AML-193 (cell line): ENCODE results near the gene M1AP.
"Not testable (repeated sequence)": the region's sequence is repeated elsewhere in the genome, so short reads cannot be mapped to it uniquely, and the experiment has no call there.

Experiments used
- DNase-seq, 2 experiments: peaks; one replicate each; lab custom pipeline; 2025; lab: John Stamatoyannopoulos, UW

M1AP gene

DNA sequence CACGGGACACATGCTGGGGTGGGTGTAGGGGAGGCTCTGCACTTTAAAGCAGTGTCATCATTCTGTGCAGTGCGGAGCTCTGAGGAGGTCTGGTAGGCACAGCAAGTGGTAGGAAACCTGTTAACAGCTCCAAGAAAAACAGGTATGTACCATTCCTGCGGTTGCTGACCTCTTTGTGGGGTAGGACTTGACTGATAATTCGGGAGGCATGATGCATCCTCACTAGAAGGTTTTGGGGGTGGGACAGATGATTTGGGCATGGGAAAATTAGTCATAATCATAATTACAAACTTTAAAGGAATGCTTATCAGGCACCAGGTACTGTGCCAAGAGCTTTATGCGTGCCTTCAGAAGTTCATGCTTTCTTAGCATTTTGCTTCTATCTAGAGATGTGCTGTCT lies 83.9 kb downstream of the M1AP start:
- no peak for DNase-seq

DNA sequence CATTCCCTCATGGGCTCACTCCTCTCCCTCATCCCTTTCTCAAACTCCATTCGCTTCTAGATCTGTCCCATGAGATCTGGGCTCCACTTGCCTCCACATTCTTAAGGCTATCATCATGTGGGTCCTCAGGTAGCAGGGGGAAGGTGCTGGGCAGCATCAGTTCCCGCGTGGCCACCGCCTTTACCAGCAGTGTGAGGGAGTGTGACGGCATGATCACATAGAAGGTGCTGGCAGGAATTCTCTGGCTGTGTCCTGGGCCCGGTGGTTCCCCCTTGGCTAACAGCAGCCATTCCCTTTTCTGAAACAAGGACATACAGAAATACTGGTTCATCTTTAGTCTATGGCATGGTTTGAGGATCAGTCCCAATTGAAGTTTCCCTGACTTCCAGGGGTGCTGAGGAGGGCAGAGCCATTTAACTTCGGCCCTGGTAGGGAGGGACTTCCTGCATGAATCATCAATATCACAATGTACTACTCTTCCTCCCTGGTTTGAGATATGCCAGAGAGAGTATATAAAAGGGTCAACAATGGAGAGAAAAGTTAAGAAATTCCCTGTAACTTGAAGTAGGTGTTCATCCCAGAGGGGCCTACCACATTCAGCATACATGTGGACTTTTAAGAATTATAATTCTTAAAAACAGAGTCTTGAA lies 85.9 kb downstream of the M1AP start:
- no peak for DNase-seq

DNA sequence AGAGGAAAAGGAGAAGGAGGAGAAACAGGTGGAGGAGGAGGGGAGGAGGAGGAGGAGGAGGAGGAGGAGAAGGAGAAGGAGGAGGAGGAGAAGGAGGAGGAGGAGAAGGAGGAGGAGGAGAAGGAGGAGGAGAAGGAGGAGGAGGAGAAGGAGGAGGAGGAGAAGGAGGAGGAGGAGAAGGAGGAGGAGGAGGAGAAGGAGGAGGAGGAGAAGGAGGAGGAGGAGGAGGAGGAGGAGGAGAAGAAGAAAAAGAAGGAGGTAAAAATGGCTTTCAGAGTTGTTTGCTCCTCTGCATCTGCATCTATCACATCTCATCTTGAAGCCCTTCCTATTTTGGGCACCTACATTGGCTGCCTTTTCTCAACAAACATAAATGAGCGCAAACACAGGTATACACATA lies 87.1 kb downstream of the M1AP start:
- not testable (repeated sequence) for DNase-seq

DNA sequence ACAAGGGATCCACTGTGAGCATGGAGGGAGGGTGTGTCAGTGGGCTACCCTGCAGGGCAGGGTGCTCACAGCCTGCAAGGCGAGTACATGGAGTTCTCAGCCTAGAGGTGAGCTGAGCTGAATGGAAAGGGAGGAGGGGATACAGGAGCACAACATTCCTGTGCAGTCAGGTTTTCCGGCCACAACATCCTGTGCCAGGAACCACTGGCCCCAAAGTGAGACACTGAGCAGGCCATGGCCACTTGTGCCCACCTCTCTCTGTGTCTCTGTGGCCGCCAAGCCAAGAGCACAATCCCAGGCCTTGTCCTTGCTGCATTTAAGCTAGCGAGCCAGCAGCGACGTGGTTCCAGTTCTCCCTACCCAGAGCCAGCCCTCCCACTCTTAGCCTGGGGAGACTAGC lies 87.5 kb downstream of the M1AP start:
- DNase-seq: no peak

DNA sequence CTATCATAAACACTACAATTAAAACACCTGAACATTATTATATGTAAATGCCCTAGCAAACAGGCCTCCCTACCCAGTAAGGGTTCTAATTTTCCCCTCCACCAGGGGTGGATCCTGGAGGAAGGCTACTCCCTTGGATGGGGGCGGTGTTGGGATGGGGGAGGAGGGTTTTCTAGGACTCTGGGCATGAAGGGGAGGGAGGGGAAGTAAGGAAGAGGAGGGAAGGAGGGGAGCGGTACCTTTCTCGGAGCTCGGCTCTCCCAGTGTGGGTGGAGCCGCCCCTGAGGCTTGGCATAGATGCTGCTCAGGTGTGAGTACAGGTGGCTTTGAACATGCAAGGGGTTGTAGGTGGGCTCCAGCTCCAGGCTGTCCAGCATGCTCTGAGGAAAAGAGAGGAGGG lies 88.2 kb downstream of the M1AP start:
- no peak for DNase-seq

DNA sequence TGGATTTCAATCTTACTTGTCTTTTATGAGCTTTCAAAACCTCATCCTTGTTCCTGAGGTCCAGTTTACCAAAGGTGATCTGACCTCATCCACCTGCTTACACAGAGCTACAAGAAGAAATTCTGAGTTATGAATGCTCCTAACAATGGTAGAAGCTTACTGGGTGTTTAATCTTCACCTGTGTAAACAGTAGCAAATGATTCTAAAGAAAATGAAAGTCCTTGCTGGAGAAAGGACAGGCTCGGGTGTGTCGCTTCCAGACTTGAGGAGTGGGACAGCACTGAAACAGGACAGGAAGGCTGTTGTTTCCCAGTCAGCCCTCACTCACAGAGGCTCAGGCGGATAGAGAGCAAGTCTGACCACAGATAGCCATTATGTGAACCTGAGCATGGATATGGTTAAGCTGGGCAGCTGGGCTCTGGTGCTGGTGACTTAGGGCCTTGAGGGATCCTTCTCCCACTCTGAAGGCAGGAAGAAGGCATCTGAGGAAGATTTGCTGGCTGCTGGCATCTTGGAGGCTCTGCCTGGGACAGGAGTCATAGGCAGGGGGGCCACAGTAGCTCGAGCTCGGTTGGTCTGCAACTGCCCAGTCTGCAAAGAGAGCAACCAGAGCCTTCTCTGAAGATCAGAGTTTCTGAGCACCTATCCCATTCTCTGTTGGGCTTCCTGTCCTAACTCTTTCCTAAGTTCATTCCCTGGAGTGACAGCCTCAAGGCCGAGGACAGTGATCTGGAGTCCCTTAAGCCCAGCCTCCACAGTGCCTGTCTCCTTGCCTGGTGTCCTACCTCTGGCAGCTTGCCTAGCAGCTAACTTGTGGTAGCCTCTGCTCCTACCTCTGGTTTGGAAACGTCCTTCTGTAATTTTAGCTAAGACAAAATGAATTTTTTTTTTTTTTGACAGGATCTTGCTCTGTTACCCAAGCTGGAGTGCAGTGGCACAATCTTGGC lies 89.6 kb downstream of the M1AP start:
- DNase-seq: peak; percentile 26 to 55

DNA sequence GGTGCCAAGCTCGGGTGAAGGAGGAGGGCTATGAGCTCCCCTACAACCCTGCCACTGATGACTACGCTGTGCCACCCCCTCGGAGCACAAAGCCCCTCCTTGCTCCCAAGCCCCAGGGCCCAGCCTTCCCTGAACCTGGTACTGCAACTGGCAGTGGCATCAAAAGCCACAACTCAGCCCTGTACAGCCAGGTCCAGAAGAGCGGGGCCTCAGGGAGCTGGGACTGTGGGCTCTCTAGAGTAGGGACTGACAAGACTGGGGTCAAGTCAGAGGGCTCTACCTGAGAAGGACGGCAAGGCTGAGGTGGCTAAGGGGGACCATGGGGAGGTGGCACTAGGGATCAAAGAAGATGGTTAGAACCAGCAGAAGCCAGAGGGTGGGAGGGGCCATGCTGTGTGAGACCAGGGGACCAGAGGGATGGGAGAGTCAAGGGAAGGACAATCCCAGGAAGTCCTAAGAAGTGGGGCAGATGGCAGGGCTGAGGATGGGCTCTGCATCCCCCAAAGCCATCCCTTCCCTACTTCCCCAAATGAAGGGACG lies 91.2 kb downstream of the M1AP start:
- DNase-seq: no peak

DNA sequence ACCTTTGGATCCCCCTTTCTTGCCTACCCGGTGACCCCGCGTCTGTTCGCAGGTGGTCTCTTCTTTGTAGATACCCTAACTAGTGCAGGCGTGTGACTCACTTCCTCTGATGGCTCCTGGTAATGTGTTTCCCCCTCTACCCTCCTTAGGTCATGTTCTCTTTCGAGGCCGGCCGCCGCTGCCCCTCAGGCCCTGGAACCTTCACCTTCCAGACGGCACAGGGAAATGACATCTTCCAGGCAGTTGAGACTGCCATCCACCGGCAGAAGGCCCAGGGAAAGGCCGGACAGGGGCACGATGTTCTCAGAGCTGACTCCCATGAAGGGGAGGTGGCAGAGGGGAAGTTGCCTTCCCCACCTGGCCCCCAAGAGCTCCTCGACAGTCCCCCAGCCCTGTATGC lies 92.0 kb downstream of the M1AP start:
- no peak for DNase-seq

DNA sequence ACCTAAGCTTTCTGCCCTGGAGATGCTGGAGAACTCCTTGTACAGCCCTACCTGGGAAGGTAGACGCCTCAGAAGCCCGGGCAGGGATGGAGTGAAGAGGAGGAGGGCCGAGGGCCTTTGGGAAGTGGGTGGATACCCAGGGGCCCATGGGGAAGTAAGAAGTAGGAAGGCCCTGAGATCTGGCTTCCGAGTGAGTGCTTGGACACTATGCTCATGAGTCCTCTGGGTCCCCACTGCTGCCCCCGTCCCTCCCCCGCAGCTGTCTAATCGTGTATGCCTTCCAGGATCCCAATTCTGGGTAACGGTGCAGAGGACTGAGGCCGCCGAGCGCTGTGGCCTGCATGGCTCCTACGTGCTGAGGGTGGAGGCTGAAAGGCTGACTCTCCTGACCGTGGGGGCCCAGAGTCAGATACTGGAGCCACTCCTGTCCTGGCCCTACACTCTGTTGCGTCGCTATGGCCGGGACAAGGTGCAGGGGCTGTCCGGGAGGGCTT lies 92.5 kb downstream of the M1AP start:
- peak; percentile 41 to 42 for DNase-seq

DNA sequence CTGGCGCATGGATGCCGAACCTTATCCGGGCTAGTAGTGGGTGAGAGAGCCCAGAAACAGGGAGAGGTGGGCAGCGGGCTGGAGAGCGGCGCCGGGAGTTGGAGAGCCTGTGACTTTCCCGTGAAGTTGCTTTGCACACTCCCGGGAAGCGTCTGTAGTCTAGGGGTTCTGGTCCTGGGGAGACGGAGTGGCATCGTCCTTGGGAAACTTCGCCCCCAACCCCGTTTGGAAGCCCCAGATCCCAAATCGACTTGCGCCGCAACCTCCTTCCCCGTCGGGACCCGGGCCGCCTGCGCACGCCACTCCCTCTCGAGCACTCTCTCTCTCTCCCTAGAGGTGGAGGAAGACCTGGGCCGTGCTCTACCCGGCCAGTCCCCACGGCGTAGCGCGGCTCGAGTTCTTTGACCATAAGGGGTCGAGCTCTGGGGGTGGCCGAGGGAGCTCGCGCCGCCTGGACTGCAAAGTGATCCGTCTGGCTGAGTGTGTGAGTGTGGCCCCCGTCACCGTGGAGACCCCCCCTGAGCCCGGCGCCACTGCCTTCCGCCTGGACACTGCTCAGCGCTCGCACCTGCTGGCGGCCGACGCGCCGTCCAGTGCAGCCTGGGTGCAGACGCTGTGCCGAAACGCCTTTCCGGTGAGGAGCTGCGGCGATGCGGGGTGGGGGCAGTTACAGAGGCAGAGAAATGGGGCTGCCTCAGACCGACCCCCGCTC lies 93.2 kb downstream of the M1AP start:
- DNase-seq: peak in 1 of 2 experiments; percentile 21

DNA sequence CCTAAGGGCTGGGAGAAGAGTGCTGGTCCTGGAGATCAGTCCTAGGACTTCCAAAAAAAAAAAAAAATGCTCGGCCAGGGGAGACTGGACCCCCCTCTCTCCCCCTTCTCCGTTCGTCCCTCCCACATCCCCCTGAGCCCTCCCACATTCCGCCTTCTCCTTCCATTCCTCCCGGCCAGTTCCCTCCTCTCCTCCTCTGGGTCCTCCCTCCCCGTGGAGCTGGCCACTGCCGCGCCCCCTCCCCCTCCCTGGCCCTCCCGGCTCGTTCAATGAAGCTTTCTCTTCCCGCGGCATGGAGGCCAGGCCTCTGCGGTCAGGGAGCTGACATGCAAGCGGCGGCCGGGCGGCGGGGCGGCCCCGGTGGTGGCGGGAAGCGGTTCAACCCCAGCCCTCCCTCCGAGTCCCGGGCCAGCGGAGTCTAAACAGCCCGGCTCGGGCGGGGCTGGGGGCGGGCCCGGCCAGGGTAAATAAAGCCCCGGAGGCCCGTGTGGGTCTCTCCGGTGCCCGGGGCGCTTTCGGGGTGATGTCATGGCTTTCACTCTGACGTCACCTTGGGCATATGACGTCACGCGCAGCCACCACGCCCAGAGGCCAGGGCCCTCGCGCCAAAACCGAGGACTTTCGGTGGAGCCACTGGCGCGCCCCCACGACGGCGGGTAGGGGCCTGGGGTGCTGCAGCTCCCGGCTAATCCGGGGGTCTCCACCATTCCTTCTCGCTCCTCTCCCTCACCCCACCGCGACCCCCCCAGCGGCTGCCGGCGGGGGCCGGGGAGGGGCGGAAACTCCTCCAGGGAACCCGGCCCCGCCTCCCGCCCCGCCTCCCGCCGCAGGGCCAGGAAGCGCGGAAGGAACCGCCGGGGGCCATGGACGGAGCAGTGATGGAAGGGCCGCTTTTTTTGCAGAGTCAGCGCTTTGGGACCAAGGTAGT lies 94.0 kb downstream of the M1AP start, which contains the start of the genes DOK1 and LOXL3:
Gene DOK1, plus strand, starts transcription at position 829 of the 928 bp plus-strand sequence. Its CDS starts 35 bp downstream, at position 864.
Gene LOXL3, minus strand, starts transcription at position 51 of the 928 bp plus-strand sequence. CDS start 1,308 bp downstream, outside the sequence.
- DNase-seq: peak; percentile 49 to 62

DNA sequence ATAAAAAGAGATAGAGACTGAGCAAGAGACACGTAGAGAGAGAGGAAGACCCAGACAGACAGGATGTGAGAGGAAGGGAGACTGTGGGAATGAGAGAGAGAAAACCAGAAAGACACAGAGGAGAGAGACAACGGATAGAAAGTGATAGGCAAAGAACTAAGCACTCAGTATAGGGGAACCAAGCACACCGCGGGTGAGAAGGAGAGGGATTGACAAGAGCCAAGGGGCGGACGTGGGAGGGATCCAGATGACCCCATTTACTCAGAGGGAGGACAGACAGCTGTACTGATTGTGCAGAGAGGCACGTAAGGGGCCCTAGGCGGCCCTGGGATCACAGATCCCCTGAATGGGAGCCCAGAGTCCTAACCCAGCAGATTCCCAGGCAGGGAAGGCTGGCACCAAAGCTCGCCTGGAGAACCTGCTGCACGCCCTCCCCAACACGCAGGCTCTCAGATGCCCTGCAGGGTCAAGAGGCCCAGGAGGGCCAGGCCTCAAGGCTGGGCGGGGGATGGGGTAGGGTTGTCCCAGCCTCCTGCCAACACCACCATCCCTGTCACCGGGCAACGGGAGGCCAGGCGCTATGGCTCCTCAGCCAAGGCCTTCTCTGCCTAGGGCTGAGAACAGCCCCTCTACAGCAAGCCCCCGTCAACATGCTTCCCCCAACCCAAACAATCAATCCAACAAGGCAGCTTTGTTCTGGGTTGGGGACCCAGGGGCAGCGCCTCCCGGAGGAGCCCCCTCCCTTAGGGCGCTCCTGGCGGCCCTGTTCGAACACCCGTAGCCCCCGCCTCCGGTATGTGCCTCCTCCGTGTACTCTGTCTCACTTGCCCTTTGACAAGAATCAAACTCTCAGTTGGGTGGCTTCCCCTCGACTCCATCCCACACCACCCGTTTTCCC lies 95.0 kb downstream of the M1AP start:
- no peak for DNase-seq

DNA sequence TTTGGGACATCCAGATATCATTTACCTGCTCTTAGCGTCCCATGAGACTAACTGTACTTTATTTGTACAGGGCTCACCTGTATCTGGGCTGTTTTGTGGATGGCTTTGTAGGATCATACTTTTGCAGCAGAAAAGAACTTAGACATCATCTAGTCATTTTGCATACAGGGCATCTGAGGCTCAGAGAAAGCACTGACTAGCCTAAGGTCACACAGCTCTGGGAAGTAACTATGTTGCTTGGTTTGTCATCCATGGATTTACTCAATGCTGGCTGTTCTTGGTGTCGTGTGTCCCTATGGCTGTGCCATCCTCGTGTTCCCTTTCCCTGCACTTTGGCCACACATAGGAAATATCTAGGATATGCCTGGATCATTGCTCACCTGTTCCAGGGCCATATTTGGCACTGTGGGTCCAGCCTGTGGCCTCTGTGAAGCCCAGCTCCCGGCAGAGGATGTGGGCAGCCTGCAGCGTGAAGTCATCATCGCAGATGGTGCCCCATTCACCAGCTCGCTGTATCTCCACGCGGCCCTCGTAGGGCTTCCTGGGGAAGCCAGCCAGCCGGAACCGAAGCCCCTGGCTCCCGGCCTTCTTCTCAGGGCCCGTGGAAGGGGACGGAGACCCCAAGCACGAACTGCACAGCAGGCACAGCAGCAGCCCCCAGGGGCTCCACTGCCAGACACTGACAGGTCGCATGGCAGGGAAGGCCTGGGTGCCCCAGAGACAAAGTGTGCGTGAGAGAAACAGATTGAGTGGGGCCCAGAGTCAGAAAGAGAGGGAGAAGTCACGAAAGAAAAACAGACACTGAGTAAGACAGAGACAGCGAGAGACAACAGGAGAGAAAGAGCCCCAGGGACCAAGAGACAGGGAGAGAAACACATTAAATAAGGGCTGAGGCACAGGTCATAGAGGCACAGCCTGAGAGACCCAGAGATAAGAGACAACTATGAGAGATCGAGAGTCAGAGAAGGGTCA lies 95.9 kb downstream of the M1AP start:
- no peak for DNase-seq

DNA sequence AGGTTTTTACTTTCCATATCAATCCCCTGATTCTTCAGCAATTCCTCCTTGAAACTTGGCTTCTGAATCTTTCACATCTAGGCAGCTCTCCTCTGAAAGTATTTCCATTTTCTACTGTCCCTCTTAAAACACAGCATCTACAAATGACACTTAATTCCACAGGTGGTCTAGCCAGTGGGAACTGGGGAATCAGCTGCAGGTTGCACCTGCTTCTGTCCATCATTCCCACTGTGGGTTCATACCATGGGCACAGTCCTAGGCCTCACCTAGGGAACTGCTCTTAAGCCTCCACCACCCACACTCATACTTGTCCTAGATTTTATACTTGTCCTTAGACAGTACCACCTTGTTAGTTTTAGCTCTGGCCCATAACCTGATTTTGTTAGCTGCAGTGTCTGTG lies 96.6 kb downstream of the M1AP start:
- DNase-seq: no peak

DNA sequence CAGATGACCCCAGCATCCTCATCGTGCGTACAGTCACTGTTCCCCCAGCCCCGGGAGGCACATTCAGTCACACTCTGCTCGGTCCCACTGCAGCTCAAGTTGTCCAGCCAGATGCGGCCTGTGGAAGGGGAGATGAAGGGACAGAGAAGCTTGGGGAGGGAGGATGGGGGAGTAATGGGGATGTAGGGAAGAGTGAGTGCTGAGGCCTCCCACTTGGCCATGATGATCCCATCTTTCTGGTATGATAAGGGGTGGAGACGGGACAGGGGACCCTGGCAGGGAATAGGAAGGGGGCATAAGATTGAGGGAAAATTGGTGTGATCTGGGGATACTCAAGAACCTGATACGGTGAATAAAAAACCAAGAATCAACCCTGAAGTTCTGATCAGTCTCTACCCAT lies 97.9 kb downstream of the M1AP start:
- no peak for DNase-seq

DNA sequence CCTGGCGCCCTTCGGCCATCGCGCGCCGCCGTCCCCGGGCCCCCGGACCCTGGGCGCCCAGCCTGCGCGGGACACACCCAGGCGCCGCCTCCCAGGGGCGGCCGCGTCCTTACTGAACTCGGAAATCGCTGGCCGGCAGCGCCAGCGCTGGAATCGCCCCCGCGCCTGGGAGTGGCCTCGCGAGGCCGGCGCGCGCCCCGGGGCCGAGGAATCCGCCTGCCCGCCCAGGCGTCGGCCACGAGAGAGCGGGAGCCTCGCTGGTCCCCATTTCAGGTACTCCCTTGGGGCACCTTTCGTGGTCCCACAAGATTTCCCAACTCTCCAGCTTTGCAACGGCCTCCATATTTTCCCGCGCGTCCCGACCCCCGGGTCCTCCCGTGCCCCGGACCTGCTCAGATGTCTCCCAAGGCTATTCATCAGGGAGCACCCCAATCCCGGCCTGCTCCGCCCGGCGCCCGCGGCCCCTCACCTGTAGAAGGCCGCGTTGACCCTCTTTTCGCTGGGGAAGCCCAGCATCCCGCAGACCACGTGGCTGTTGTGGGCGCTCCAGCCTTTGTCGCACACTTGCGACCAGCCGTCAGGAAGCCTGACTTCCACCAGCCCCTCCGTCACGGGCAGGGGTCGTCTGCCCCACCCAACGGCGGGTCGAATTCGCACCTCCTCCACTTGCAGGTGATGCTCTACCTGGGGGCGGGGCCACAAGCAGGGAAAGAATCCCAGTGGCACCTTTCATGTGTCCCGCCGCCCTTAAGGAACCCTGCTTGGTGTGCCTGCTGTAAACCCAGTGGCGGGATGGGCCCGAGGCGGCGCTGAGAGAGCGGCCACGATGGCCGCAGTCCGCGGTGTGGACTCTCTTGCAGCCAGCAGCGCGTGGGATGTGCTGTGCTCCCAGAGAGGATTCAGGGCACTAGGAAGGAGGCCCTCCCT lies 99.0 kb downstream of the M1AP start:
- DNase-seq: peak; percentile 39 to 52

DNA sequence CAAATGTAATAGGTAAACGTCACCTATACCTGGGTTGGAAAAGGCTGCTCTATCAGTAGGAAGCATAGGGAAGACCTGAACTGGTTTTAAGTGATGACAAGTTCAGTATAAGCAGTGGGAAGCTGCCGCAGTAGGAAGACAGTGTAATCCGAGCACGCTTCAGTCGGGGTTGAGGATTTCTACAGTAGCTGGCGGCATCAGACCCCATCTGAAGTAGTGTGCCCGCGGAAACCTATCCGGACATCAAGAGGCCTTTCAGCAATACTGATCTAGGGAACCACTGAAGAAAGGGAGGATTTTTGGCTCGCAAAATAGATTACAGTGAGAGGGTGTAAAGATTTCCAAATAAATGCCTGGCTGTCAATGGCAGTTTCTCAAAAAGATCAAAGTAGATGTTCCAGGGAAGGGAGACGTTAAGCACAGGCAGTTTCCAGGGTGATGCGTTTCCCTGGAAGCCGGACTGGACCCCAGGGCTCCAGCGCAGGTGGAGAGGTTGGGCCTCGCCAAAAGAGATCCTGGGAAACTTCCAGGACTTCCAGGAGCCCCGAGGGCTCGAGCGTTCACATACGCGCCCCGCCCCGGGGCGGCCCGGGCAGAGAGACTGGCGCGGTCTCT lies 99.7 kb downstream of the M1AP start:
- DNase-seq: no peak
